COLO668 (cell line): Measurements from ENCODE around the gene TMC3.

Source experiments
- DNase-seq: peaks from one replicate; lab custom pipeline; 2025; ENCODE audit not compliant: unreplicated experiment; lab: John Stamatoyannopoulos, UW

TMC3 gene

GRCh38 chr15:81385721-81386076 lies 11.7 kb upstream of the TMC3 start:
- no peak for DNase-seq

GRCh38 chr15:81384891-81385720 lies 11.1 kb upstream of the TMC3 start:
- no peak for DNase-seq

GRCh38 chr15:81381720-81382119 lies 7.7 kb upstream of the TMC3 start:
- DNase-seq = no peak

- no peak for DNase-seq
These were observed 6.7 kb upstream of the TMC3 start for GRCh38 chr15:81380668-81381067.

GRCh38 chr15:81380203-81380602 lies 6.2 kb upstream of the TMC3 start:
- no peak for DNase-seq

- DNase-seq = no peak
These were observed 5.3 kb upstream of the TMC3 start for GRCh38 chr15:81379269-81379668.

- no peak for DNase-seq
These were observed 4.4 kb upstream of the TMC3 start for GRCh38 chr15:81378443-81378842.

GRCh38 chr15:81377871-81378270 lies 3.9 kb upstream of the TMC3 start:
- DNase-seq = no peak

GRCh38 chr15:81376231-81376630 lies 2.2 kb upstream of the TMC3 start:
- DNase-seq = no peak

- no peak for DNase-seq
These were observed 1.4 kb upstream of the TMC3 start for GRCh38 chr15:81375461-81375860.

GRCh38 chr15:81373176-81373575 lies 837 bp downstream of the TMC3 start:
- no peak for DNase-seq

GRCh38 chr15:81372575-81372974 lies 1.4 kb downstream of the TMC3 start:
- DNase-seq = no peak

- no peak for DNase-seq
These were observed 10.1 kb downstream of the TMC3 start for GRCh38 chr15:81363718-81364500.

GRCh38 chr15:81363276-81363675 lies 10.7 kb downstream of the TMC3 start:
- no peak for DNase-seq

- DNase-seq = no peak
These were observed 11.2 kb downstream of the TMC3 start for GRCh38 chr15:81362790-81363189.

GRCh38 chr15:81361891-81362290 lies 12.1 kb downstream of the TMC3 start:
- DNase-seq = no peak

- DNase-seq = no peak
These were observed 13.5 kb downstream of the TMC3 start for GRCh38 chr15:81360491-81360890.

GRCh38 chr15:81358248-81358647 lies 15.8 kb downstream of the TMC3 start:
- no peak for DNase-seq

- no peak for DNase-seq
These were observed 16.8 kb downstream of the TMC3 start for GRCh38 chr15:81357180-81357686.

GRCh38 chr15:81356252-81356651 lies 17.8 kb downstream of the TMC3 start:
- DNase-seq = no peak

- DNase-seq = no peak
These were observed 22.4 kb downstream of the TMC3 start for GRCh38 chr15:81351651-81352050.

GRCh38 chr15:81349271-81349670 lies 24.7 kb downstream of the TMC3 start:
- no peak for DNase-seq
